Erythroblast (primary cell): ENCODE measurements around the gene CYTH1.
A peak's percentile ranks its signal among the peaks of the same experiment; 100 is the strongest.

Experiments used
- DNase-seq, 2 experiments: peaks; one replicate each; lab custom pipeline; 2025; lab: John Stamatoyannopoulos, UW
- GATA1 ChIP-seq: IDR thresholded peaks from 2 replicates; pipeline ENCODE4 v1.6.1; 2011; ENCODE audit warnings: low read depth, mild to moderate bottlenecking, control low read depth, low read length, moderate library complexity
- POLR2A ChIP-seq: IDR thresholded peaks from 2 replicates; pipeline ENCODE4 v1.6.1; 2011; ENCODE audit warnings: mild to moderate bottlenecking, low read length

Gene CYTH1

DNA sequence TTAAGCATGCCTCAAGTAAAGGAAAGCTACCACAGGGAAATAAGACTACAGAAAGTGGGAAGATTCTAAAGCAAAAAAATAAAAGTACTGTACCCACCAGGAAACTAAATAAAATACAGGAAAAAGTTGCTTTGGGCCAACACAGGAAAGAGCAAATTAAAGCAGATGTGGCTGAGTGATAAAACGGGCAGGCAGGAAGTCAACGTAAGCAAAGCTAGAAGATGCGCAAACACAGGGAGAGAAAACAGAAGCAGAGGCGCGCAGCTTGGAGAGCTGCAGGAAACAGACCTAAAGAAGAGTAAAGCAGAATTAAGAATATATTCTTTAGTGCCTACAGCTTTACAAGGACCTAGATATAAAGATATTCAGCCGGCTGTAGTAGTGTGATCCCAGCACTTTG lies 36.9 kb upstream of the CYTH1 start:
- DNase-seq, result no peak
- TF ChIP-seq POLR2A, result no peak
- TF ChIP-seq GATA1, result no peak

- TF ChIP-seq GATA1 (no peak), POLR2A (no peak)
- DNase-seq, result no peak
Measured at GRCh38 chr17:78818152-78818846, 36.2 kb upstream of the CYTH1 start.

DNA sequence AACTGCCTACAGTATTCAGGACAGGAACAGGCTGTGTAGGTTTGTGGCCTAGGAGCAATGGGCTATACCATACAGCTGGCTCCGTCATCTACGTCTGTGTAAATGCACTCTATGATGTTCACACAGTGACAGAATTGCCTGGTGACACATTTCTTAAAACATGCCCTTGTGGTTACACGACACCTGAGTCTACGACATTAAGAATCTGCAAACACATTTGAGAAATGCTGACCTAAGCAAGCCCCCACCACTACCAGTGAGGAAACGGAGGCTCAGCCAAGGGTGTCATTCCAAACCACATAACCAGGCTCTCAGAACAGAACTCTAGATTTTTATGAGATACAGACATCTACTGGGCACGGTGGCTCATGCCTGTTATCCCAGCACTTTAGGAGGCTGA lies 35.0 kb upstream of the CYTH1 start:
- TF ChIP-seq POLR2A (no peak), GATA1 (no peak)
- DNase-seq, result no peak

- TF ChIP-seq POLR2A, result no peak
- TF ChIP-seq GATA1, result no peak
Measured at GRCh38 chr17:78815696-78816095, 33.6 kb upstream of the CYTH1 start.

DNA sequence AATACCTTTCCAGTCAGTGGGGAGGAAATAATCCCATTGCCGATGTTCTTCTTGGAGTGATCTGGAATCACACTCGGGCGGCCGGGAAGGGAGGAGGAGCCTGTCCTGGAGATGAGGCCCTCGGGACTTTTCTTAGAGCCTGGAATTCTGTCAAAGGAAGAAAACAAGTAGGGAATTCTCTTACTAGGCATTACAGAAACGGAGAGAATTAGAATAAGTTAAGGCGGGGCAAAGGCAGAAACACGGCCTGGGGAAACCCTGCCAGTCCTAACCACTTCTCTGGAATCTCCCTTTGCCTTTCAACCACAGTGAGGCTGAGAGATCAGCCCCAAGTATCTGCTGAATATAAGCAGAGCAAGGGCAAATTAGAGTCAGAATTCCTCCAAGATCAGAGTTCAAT lies 30.8 kb upstream of the CYTH1 start:
- DNase-seq, result no peak
- TF ChIP-seq POLR2A, result no peak
- no peak for TF ChIP-seq GATA1

More at GRCh38 chr17:78815696-78816095, 33.6 kb upstream of the CYTH1 start:
- no peak for DNase-seq

DNA sequence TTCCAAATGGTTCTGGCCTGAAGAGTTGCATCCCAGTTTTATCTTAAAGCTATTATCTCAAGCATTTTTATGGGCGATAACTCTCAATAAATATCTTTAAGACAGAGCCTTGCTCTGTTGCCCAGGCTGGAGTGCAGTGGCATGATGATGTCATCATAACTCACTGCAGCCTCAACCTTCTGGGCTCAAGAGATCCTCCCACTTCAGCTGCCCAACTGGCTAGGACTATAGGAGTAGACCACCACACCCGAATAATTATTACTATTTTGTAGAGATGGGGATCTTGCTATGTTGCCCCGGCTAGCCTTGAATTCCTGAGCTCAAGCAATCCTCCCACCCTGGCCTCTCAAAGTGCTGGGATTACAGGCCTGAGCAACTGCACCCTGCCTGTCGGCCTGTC lies 26.1 kb upstream of the CYTH1 start:
- no peak for TF ChIP-seq GATA1
- TF ChIP-seq POLR2A, result no peak
- DNase-seq, result peak in 1 of 2 experiments; percentile 35

- TF ChIP-seq POLR2A (no peak), GATA1 (no peak)
- DNase-seq, result peak in 1 of 2 experiments; percentile 15
Measured at GRCh38 chr17:78806451-78806850, 24.4 kb upstream of the CYTH1 start.

GRCh38 chr17:78805301-78805700 lies 23.2 kb upstream of the CYTH1 start:
- no peak for DNase-seq
- TF ChIP-seq POLR2A (no peak), GATA1 (no peak)

DNA sequence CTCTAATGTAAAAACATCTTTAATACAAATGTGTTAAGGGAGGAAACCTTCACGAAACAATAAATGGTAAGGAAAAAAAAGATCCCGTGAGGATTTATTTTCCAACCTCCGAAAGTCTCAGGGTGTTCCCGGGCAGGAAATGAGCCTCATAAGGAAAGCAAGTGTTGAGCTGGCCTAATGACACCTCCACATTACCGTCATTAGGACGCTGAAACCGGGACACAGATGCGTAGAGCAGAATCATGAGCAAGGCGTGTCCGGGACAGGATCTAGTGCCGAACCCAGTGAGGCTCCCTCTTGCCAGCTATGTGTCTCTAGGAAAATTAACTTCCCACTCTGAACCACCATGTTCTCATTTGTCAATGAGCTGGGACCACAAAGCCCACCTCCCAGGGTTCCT lies 22.7 kb upstream of the CYTH1 start:
- DNase-seq, result no peak
- TF ChIP-seq GATA1 (no peak), POLR2A (no peak)

GRCh38 chr17:78803186-78803845 lies 21.2 kb upstream of the CYTH1 start:
- no peak for TF ChIP-seq POLR2A
- no peak for TF ChIP-seq GATA1
- DNase-seq, result no peak

DNA sequence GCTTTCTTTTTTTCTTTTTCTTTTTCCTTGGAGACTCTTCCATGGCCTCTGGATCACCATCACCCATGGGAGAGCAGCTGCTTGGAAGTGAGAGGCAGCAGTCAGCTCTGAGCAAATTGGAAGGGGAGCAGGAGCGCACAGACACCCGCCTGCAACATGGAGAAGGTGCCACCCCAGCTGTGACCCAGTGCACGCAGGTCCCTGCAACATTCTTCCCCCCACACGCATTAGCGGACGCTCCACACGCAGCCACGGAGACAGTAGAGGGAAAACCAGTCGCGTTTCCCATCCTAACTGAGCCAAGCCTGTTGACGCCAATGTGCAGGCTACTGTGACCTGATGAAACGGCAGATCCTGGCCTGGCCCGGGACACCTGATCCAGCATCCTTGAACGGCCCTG lies 20.4 kb upstream of the CYTH1 start:
- TF ChIP-seq GATA1, result no peak
- no peak for TF ChIP-seq POLR2A
- no peak for DNase-seq

- no peak for DNase-seq
- TF ChIP-seq POLR2A (no peak), GATA1 (no peak)
Measured at GRCh38 chr17:78802008-78802407, 19.9 kb upstream of the CYTH1 start.

DNA sequence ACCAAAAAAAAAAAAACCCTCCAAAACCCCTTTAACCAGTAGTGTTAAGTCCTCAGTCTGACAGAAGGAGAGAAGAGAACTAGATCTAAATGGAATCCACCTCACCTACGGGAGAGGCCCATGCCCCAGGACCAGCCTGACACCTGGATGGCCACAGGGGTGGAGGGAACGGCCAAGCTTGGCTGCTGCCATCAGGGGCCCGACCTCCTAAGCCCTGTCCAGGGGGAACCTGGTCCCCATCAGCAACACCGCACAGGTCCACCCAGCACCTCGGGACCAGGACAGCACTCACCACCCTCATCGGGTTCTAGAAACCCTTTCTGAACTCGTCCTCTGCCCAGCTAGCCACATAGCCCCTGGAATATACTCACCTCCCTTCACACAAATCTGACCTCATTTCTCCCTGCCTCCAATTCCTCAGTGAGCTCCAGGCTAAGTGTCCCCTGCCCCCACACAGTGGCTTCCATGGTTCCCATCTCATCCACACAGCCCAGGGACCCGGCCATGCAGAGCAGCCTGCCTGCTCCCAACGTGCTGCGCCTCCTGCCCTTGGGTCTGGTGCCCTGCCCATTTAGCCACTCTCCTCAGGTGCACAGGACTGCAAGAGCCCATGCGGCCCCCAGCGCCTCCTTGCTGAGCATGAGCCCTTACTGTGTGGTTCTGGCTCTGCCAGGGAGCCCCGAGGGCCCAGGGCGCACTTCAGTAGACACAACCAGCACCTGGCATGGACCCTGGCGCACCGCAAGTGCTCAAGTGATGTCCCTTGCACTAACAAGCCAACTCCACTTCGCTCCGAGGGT lies 18.3 kb upstream of the CYTH1 start:
- DNase-seq, result no peak
- TF ChIP-seq GATA1, result no peak

GRCh38 chr17:78798695-78799559 lies 16.9 kb upstream of the CYTH1 start:
- TF ChIP-seq POLR2A (no peak), GATA1 (no peak)
- peak; percentile 48 to 65 for DNase-seq
